A172 (cell line): ENCODE measurements around the gene TLE3. TPM values are rescaled to one million over a fixed set of nuclear protein-coding genes. Genes with fewer than 3 reads are reported as not detected.

Experiments used
- DNase-seq: peaks from one replicate; pipeline ENCODE4 v3.0.0-alpha.2; 2015; ENCODE audit warnings: low spot score
- total RNA-seq: library from RNA; depleted of rRNA; stranded (reverse); fragments of >200 nt; shearing (Covaris generic); gene quantifications from 2 replicates; pipeline ENCODE4 v1.2.3, GENCODE V29; 2014

TLE3 gene
- total RNA-seq, 1 experiment from 2014 or later, result 0.59 TPM

- peak; percentile 92 for DNase-seq
These were observed 1.6 kb upstream of the TLE3 start for GRCh38 chr15:70099167-70099966.

GRCh38 chr15:70098461-70099166, 897 bp upstream of the TLE3 start:
- no peak for DNase-seq

- no peak for DNase-seq
These were observed 390 bp upstream of the TLE3 start for GRCh38 chr15:70098153-70098460.

- no peak for DNase-seq
These were observed 725 bp downstream of the TLE3 start for GRCh38 chr15:70097063-70097320.

- DNase-seq, result peak; percentile 31
These were observed 1.3 kb downstream of the TLE3 start for GRCh38 chr15:70096215-70097062.

- no peak for DNase-seq
These were observed 2.1 kb downstream of the TLE3 start for GRCh38 chr15:70095408-70096214.

GRCh38 chr15:70094690-70095311, 2.9 kb downstream of the TLE3 start:
- DNase-seq, result no peak

GRCh38 chr15:70093481-70094319, 4.0 kb downstream of the TLE3 start:
- no peak for DNase-seq

GRCh38 chr15:70093070-70093469, 4.6 kb downstream of the TLE3 start:
- DNase-seq, result no peak

GRCh38 chr15:70092464-70093027, 5.2 kb downstream of the TLE3 start:
- DNase-seq, result no peak

- no peak for DNase-seq
These were observed 5.8 kb downstream of the TLE3 start for GRCh38 chr15:70091726-70092463.

- DNase-seq, result no peak
These were observed 7.1 kb downstream of the TLE3 start for GRCh38 chr15:70090436-70091296.

GRCh38 chr15:70089692-70089971, 8.1 kb downstream of the TLE3 start:
- no peak for DNase-seq

GRCh38 chr15:70088887-70089691, 8.6 kb downstream of the TLE3 start:
- DNase-seq, result no peak

GRCh38 chr15:70088455-70088854, 9.3 kb downstream of the TLE3 start:
- no peak for DNase-seq

- no peak for DNase-seq
These were observed 9.9 kb downstream of the TLE3 start for GRCh38 chr15:70087708-70088352.

- DNase-seq, result no peak
These were observed 11.1 kb downstream of the TLE3 start for GRCh38 chr15:70086636-70087035.
